HG03108 (cell line): ENCODE data around the gene LGR5.
"Not testable (repeated sequence)": the region's sequence is repeated elsewhere in the genome, so short reads cannot be mapped to it uniquely, and the experiment has no call there.

Source experiments
- ATAC-seq: cut with Tn5 transposase; IDR thresholded peaks from one replicate; pipeline ENCODE4 v1.9.1; 2021; ENCODE audit warnings: moderate library complexity; ENCODE audit not compliant: unreplicated experiment

LGR5 gene

GRCh38 chr12:71541583-71541982 is 102.0 kb downstream of the LGR5 start:
- ATAC-seq, result no peak

DNA sequence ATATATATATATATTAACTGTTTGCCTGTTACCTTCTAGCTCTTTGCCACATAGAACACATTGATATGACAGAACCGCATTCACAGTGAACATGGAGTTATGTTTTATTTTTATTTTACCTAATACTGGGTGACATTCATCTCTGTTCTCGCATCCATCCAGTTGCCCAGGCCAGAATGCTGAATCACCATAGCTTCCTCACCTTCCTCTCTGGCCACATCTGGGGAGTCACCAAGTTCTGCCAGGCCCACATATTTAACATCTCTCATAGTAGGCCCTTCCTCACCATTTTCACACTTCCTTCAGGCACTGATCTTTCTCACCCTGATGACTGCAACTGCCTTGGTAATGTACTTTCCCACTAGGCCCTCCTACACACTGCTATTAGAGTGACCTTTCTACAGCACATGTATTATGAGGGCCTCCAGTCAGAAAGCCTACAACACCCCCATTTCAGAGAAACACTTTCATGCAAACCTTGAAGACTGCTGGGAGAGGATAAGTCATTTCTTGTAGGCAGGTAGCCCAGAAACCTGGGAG is 106.8 kb downstream of the LGR5 start:
- ATAC-seq, result no peak

DNA sequence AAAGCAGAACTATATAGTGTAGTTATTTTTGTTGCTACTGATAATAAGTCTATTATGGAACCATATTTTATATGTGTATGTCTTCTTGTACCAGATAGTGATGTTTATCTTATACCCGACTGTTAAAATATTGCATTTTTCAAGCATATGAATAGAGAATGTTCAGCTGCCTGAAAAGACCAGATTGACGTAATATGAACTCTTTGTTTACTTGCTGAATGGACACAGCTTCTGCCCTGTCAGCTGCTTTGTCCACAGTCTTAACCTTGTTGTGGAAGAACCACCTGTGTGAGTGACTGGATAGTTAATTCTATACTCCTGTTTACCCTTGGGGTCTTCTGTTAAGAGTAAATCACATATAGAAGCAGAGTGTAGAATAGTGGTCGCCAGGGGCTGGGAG is 109.3 kb downstream of the LGR5 start:
- ATAC-seq, result no peak

- no peak for ATAC-seq
Observed at GRCh38 chr12:71551529-71551928, 111.9 kb downstream of the LGR5 start.

DNA sequence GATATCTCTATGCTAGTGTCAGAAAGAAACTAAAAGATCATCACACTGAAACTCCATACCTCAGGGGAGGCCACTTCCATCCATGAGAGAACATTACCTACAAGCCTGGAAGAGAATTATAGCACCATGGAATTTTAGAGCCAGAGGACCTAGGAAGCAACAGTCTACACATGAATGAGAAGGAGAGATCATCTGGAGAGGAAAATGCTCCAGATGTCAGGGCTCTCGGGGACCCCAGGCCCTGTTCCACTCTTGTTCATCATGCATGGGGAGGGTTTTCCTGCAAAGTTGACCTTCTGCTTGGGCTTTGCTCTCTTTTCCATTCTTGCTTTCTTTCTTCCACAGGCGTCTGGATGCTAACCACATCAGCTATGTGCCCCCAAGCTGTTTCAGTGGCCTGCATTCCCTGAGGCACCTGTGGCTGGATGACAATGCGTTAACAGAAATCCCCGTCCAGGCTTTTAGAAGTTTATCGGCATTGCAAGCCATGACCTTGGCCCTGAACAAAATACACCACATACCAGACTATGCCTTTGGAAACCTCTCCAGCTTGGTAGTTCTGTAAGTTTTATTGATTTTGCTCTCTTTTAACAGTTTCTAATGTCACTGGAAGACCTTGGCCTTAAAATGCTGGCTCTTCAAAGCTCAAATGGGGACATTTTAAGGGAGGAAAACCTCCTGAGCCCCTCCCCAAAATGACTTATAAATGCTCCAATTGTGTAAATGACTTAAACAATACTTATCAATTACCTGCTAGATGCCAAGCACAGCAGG is 113.3 kb downstream of the LGR5 start:
- ATAC-seq, result no peak

DNA sequence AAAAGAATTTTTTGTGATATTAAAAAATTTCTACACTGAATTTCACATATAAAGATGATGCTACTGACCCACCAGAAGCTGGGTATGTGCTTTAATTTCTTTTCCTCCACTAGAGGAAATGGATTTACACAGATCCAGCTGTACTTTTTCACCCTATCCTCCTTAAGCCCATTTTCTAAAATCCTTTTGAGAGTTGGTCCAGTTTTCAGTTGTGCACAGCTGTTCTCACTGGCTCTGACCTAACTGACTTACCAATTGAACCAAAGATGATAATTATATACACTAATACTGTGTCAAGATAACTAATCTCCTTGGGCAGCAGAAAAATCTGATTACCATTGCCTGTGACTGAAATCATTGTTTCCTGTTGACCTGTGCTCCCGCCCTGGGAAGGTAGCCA is 115.6 kb downstream of the LGR5 start:
- ATAC-seq, result no peak

GRCh38 chr12:71555789-71556188 is 116.2 kb downstream of the LGR5 start:
- ATAC-seq, result not testable (repeated sequence)

GRCh38 chr12:71556448-71556847 is 116.8 kb downstream of the LGR5 start:
- ATAC-seq, result no peak

GRCh38 chr12:71556875-71557274 is 117.3 kb downstream of the LGR5 start:
- ATAC-seq, result no peak

DNA sequence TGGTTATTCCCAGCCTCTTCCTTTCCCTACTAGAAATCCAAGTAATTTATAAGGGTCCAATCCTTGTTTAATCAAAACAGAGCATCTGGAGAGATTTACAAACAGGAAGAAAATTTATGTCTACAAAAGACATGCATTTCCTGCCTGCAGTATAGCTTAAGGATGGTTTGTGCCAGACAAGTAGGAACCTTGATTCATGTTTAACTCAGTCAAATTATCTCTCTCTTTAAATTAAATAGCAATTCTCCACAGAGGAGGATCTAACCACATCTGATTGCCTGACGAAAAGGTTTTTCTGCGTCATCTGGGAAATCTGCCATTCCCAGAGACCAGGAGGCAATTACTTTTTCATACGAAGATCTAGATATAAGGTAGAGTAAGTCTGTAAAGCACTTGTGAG is 118.8 kb downstream of the LGR5 start:
- no peak for ATAC-seq

DNA sequence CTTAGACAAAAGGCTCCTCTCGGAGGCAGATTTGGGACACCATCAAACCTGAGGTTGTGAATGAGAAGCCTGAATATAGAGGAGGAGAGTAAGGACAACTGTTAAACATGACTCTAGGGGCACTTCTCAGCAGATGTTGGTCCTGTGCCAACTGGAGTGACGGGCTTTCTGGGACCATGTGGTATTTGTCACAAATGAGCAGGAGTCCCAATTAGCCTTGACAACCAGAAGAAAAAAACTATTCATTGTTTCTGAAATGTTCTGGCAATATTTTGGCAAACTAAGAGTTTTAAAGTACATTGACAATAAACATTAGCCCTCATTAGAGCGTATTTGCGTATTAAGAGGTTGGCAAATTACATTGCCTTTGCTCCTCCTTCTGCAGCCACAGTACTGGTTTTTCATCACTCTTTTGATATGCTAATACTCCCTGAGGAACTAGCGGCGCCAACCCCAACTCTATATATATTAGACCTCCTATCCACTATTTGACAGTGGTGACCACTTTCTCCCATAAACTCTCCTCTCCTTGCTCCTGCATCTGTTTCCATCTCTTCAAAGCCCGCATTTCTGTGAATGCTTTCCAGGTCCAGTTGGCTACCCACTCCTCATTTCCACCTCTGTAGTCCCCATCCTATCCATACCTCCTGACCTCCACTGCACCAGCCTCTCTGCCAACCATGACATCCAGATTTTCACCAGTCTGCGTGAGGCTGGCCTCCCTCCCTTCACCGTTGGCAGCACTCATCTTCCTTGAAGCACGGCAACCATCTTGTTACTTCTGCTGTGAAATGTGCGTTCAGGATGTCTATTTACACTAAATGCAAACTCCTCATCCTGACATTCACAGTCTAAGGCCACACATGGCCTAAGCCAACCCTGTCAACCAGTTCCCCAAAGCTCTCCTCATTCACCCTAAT is 123.3 kb downstream of the LGR5 start:
- no peak for ATAC-seq

GRCh38 chr12:71565535-71565934 is 125.9 kb downstream of the LGR5 start:
- ATAC-seq, result no peak

GRCh38 chr12:71566655-71567054 is 127.1 kb downstream of the LGR5 start:
- ATAC-seq, result no peak

DNA sequence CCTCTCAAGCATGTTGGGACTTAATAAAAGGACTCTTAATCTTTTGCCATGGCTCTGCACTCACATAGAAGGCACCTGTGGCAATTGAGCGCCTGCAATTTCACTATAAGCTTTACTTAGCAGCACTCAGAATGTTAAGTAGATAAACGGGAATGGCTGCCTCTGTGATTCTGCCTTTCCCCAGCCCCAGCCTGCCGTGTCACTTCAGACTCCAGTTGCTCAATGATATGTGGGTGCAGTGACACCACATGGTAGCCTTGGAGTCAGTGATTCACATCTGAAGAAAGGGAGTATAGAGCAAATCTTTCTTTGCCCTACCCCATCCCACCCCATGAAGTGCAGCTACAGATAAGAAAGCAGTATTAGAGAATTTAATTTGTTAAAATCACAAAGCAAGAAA is 127.9 kb downstream of the LGR5 start:
- no peak for ATAC-seq

DNA sequence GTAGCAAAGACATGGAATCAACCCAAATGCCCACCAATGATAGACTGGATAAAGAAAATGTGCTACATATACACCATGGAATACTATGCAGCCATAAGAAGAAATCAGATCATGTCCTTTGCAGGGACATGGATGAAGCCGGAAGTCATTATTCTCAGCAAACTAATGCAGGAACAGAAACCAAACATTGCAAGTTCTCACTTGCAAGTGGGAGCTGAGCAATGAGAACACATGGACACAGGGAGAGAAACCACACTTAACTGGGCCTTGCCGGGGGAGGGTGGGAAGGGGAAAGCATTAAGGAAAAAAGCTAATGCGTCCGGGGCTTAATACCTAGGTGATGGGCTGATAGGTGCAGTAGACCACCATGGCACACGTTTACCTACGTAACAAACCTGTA is 130.3 kb downstream of the LGR5 start:
- not testable (repeated sequence) for ATAC-seq

DNA sequence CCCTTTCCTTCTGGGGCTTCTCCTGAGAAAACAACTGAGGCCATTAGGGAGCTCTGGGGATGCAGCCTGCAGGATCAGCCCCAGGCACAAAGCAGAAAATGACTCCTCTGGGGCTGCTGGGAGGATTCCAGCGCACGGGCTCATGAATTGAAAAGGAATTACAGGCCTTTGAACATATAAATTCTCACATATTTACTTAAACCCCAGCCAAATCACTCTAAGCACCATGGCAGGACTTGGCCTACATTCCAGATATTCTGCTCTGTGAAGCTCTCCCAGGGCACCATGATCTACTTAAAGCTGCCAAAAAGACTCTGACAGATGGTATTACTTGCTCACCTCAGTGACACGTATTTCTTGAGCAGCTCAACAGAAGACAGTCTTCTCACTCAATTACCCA is 136.9 kb downstream of the LGR5 start:
- no peak for ATAC-seq

DNA sequence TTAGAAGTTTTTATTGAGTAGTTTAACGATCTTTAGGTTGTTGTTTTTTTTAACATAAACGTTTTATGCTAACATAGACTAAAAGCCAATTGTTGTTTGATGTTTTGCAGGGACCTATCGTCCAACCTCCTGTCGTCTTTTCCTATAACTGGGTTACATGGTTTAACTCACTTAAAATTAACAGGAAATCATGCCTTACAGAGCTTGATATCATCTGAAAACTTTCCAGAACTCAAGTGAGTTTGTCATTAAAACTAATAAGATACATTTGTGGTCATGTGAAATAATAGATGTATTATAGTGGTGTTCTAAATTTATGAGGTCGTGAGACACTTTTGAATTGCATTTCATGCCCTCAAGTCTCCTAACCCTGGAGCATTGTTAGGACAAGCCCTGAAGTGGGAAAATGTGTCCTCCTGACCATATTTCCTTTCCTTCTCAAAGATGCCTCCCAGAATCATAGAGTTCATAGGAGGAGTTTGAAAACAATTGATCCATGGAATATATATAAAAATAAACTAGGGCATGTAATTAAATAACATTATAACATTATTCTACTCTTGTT is 139.2 kb downstream of the LGR5 start:
- no peak for ATAC-seq

DNA sequence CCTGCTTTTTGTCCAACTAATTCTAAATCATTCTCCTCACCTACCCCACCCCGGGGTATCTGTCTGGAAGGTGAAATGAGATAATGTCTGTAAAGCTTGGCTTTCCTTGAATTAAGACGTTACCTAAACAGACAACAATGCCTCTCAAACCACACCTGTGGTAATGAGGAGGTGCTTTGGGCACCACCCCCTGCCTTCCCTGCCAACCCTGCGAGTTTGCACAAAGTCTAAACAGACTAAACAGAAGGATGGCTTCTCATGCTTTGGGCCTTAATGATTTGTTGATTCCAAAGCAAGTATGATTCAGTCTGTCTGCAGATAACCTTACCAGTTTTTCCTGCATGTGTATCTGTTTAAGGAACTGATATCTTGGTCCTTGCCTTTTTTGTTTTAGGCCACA is 141.6 kb downstream of the LGR5 start:
- ATAC-seq, result no peak

GRCh38 chr12:71582925-71583324 is 143.3 kb downstream of the LGR5 start:
- no peak for ATAC-seq

DNA sequence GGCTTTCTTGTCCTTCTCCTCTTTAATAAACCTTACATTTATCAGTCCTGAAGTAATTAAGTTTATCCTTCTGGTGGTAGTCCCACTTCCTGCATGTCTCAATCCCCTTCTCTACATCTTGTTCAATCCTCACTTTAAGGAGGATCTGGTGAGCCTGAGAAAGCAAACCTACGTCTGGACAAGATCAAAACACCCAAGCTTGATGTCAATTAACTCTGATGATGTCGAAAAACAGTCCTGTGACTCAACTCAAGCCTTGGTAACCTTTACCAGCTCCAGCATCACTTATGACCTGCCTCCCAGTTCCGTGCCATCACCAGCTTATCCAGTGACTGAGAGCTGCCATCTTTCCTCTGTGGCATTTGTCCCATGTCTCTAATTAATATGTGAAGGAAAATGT is 144.8 kb downstream of the LGR5 start:
- ATAC-seq, result no peak

DNA sequence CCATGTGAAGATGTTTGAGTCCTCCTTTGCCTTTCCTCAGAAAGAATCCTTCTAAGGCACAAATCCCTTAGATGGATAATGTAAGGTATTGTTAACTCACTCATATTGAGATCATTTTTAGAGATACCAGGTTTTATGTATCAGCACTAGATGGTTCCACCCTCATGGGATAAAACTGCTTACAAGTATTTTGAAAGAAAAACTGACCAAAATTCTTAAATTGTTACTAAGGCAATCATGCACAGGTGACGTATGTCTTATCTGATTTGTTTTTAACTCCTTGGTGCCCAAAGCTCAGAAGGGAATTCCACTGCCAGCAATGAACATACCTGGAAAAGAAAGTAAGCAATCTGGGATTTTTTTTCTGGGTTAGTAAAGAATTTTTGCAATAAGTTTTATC is 145.6 kb downstream of the LGR5 start:
- no peak for ATAC-seq

- no peak for ATAC-seq
Observed at GRCh38 chr12:71587012-71587411, 147.4 kb downstream of the LGR5 start.
